Stimulated activated naive CD8-positive, alpha-beta T cell treated with anti-CD3 and anti-CD28 coated beads, Interleukin-15, Interleukin-2, amounts not matched to agents 100 ng/mL and 50 ng/mL, for 24 hours (primary cell): ENCODE measurements around the gene FASN.

Source experiments
- H3K27ac Mint-ChIP-seq: one replicate; pipeline ENCODE4 v1.8.0; 2021; ENCODE audit warnings: mild to moderate bottlenecking, mixed read lengths
- H3K27me3 Mint-ChIP-seq: one replicate; pipeline ENCODE4 v1.8.0; 2021; ENCODE audit warnings: mixed read lengths
- H3K36me3 Mint-ChIP-seq: one replicate; pipeline ENCODE4 v1.8.0; 2021; ENCODE audit warnings: low read depth, mixed read lengths
- H3K4me1 Mint-ChIP-seq: one replicate; pipeline ENCODE4 v1.8.0; 2021; ENCODE audit warnings: low read depth, mixed read lengths
- H3K4me3 Mint-ChIP-seq: one replicate; pipeline ENCODE4 v1.8.0; 2021; ENCODE audit warnings: mild to moderate bottlenecking, mixed read lengths
- H3K9me3 Mint-ChIP-seq: one replicate; pipeline ENCODE4 v1.8.0; 2021; ENCODE audit warnings: mixed read lengths

The FASN gene

DNA sequence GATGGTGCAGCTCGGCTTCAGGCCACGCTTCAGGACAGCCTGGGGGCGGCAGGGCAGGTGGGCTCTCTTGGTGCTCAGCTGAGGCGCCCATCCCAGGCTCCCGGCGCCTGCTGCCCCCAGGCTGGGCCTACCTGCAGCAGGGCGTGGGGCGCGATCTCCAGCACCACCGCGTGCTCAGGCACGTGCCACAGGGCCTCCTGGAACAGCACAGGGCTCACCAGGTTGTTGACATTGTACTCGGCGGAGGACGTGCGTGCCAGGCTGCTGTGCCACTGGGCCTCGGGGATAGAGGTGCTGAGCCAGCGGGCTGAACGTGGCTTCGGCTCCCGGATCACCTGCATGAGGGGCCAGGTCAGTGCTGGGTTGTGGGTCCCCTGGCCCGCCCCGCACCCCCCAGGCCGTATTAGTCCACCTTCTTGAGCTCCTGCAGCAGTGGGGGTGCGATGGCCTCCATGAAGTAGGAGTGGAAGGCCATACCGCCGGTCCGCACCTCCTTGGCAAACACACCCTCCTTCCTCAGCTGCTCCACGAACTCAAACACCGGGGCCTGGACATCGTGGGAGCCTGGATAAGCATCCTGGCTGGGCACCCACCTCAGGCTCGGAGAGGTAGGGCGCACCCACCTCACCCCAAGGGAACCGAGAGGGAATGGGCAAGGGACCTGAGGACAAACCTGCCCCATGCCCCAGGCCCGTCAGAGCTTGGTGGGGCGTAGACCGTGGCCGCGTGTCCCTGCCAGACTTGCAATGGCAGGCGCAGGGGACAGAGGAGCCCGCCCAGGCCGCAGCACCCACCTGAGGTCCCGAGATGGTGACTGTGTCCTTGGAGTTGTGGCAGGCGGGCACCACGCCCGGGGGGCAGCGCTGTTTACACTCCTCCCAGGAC lies 9.0 kb downstream of the FASN start:
- Mint-ChIP-seq H3K27me3 (no peaks in the 10 kb centered on the region), H3K27ac (no peak overlapping the region), H3K4me3 (no peak overlapping the region), H3K9me3 (no peaks in the 10 kb centered on the region), H3K4me1 (no peaks in the 10 kb centered on the region), H3K36me3 (peaks cover 8% of the 10 kb centered on the region)

DNA sequence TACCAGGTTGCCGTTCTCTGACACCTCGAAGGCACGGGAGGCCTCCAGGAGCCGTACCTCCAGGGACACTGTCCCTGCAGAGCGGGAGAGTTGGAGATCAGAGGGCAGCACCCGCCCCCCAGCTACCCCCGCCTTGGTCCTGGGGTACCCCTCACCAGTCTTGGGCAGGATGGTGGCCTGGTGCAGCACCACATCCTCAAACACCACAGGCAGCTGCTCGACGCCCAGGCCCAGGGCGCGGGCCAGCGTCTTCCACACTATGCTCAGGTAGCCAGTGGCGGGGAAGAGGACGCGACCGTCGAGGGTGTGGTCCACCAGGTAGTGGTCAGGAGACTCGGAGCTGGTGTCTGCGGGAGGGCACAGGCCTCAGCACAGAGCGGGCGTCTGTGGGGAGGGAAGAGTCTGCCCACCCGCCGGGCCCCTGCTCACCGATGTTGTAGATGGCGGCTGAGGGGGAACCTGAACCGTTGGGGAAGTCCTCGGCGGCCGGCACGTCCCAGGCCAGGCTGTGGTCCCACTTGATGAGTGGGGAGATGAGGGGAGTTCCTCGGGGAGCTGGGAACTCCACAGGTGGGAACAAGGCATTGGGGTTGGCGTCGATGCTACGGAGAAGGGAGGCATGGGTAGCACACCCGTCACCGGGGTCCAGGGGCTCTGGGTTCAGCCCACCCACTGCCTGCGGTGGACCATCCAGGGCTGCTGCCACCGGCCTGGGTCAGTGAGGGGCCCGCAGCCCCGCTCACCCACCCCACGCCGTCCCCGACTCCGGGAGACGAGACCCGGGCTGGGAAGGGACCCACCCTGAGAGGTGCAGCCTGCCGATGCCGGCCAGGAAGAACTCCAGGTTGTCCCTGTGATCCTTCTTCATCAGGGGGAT lies 9.8 kb downstream of the FASN start:
- Mint-ChIP-seq H3K27me3 (no peaks in the 10 kb centered on the region), H3K4me3 (no peak overlapping the region), H3K27ac (no peak overlapping the region), H3K4me1 (no peaks in the 10 kb centered on the region), H3K9me3 (no peaks in the 10 kb centered on the region), H3K36me3 (peaks cover 6% of the 10 kb centered on the region)

DNA sequence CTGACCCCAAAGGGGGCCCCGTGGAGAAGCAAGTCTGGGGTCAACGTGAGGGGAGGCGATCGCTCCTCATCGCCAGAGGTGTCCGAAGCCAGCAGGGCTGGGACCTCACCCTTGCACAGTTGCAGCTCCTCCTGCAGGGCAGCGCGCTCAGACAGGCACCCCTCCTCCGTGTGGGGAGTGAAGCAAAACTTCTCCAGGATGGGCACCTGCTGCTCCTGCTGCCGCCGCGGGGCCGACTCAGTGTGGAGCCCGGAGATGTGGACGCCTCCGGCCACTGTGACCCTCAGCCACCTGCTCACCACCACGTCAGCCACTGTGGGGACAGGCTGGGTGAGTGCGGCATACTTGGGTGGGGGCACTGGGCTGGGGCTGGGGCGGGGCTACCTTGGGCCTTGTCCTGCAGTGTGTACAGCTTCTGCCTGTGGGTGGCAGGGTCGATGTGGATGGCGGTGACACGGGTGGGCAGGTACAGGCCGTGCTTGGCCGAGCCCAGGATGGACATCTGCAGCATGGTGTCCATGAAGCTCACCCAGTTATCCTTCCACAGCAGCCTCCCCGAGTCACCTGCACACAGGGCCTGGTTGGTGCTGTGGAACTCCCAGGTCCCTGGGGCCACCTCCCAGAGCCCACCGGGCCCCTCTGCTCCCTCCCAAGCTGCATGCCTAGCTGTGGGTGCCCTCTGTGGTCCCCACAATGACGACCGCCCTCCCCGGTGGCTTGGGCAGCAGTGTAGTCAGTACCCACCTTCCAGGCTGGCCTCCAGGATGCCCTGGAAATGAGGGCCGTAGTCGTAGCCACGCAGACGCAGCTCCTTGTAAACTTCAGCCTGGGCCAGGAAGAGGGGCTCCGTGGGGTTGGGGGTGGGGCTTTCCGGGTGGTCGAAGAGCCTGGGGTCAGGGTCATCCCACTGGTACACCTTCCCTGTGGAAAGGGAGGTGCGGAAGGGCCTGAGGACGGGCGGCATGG lies 10.8 kb downstream of the FASN start:
- H3K27ac Mint-ChIP-seq = no peak overlapping the region
- H3K4me1 Mint-ChIP-seq = no peaks in the 10 kb centered on the region
- peaks cover 4% of the 10 kb centered on the region for H3K36me3 Mint-ChIP-seq
- no peaks in the 10 kb centered on the region for H3K9me3 Mint-ChIP-seq
- no peaks in the 10 kb centered on the region for H3K27me3 Mint-ChIP-seq
- no peak overlapping the region for H3K4me3 Mint-ChIP-seq

DNA sequence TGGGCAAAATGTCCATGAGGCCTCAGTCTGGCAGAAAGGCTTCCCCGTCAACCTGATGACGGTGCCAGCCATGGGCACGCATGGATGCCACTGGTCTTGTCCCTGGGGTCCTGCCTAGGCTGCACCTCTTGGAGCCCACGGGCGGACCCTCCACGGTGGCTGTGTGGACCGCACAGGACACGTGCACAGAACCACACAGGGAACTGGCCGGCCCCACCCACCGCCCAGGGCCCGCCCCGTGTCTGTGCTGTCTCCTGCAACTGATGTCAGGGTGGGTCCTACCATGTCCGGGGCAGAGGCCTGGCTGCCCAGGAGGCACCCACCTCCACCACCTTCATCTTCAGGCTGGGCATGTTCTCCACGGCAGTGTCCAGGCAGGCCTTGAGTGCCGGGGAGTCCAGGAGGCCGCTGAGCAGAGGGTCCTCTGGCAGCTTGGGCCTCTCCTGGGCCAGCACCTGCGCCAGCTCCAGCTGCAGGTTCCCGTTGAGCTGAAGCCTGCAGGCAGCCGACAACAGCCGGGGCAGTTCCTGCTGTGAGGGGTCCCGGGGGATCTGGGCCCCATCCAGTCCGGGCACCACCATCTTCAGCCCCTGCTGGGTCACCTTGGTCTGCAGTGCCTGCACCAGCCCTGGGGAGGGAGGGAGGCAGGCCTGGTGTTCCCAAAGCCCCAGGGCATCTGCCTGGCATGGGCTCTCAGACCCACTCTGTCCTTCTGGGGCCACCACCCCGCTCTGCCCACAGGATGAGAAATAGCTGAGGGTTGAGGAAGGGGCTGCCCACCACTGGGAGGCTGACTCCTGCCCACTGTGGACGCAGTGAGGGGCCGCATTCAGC lies 11.9 kb downstream of the FASN start:
- no peaks in the 10 kb centered on the region for H3K9me3 Mint-ChIP-seq
- H3K4me1 Mint-ChIP-seq = no peaks in the 10 kb centered on the region
- no peaks in the 10 kb centered on the region for H3K27me3 Mint-ChIP-seq
- H3K4me3 Mint-ChIP-seq = no peak overlapping the region
- H3K36me3 Mint-ChIP-seq = peaks cover 4% of the 10 kb centered on the region
- no peak overlapping the region for H3K27ac Mint-ChIP-seq

DNA sequence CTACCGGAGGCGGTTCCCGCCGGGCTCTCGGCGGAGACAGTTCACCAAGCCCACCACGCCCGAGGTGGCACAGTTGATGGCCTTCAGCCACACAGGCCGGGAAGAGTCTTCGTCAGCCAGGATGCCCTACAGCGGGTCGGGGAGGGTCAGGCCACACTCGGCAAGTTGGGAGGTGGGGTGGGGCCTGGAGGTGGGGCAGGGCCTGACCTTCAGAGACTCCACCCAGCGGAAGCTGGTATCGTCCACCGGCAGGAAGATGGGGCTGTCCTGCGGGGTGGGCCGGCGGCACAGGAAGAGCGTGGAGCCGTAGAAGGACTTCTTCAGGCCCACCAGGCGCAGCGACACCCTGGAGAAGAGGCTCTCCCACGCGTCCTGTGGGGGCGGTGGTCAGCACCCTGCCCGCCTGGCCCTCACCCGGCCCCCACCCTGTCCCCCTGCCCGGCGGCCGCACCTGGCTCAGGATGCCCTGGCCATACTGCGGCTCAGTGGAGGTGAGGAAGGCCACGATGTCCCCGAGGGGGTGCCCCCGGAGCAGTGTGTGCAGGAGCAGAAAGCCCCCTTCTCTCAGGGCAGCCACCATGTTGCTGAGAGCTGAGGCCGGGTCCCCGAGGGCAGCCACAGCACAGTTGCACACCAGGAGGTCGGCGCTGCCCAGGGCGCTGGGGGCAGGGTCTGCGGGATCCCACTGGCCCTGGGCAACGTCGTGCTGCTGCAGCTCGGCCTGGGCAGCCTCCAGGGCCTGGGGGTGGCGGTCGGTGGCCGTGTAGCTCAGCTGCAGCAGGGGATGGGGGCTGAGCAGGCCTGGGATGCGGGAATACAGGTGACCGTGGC lies 12.8 kb downstream of the FASN start:
- no peaks in the 10 kb centered on the region for H3K9me3 Mint-ChIP-seq
- peaks cover 4% of the 10 kb centered on the region for H3K36me3 Mint-ChIP-seq
- no peaks in the 10 kb centered on the region for H3K27me3 Mint-ChIP-seq
- H3K27ac Mint-ChIP-seq = no peak overlapping the region
- H3K4me3 Mint-ChIP-seq = no peak overlapping the region
- no peaks in the 10 kb centered on the region for H3K4me1 Mint-ChIP-seq

DNA sequence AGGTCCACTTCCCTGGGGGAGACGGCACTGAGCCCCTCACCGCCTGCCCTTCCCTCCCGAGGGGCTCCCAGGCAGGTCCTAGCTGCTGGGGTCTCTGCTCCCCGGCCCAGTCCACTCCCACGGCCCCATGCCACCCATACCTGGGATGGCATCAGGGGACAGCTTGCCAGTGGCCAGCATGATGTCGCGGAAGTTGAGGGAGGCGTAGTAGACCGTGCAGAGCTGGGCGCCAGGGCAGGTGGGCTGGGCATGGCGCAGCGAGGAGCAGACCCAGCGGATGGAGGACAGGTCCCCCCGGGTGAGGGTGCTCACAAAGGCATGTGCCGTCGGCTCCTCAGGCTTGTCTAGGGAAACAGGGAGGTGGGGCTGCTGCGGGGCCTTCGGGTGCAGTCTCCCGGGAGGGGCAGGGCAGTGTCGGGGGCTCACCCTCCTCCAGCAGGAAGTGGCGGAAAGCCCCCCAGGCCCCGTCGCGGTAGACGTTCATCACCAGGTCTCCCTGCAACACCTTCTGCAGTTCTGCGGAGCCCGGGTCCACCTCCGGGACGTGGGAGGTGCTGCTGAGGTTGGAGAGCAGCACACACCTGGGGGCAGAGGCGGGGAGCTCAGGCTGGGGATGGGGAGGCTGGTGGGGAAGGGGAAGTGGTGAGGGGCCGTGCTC lies 13.5 kb downstream of the FASN start:
- no peaks in the 10 kb centered on the region for H3K4me1 Mint-ChIP-seq
- no peak overlapping the region for H3K4me3 Mint-ChIP-seq
- peaks cover 11% of the 10 kb centered on the region for H3K36me3 Mint-ChIP-seq
- H3K9me3 Mint-ChIP-seq = no peaks in the 10 kb centered on the region
- H3K27me3 Mint-ChIP-seq = no peaks in the 10 kb centered on the region
- H3K27ac Mint-ChIP-seq = no peak overlapping the region

DNA sequence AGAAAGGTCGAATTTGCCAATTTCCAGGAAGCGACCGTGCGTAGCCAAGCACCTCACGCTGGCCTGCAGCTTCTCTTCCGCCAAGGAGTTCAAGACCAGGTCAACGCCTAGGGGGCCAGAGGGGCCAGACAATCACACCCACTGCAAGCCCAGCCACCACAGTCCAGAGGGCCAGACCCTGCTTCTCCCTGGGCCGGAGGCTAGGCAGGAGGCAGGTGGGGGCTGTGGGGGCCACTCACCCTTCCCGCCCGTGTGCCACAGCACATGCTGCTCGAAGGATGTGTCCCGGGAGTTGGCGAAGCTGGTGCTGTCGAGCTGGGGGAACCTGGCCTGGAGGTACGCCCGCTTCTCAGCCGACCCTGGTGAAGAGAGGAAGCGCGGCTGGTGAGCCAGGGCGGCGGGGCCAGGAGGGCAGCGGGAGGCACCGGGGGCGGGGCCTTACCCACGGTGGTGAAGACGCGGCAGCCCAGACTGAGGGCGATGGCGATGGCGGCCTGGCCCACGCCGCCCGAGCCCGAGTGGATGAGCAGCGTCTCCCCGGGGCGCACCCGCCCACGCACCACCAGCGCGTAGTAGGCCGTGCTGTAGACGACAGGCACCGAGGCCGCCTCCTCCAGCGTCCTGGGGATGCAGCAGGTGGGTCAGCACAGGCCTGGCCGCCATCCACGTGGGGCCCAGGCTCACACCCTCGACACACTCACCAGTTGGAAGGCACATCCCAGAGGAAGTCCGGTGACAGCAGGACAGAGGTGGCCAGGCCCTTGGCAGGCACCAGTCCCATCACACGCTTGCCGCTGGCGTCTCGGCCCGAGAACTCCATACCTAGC lies 14.3 kb downstream of the FASN start:
- H3K36me3 Mint-ChIP-seq = peaks cover 12% of the 10 kb centered on the region
- H3K4me3 Mint-ChIP-seq = no peak overlapping the region
- no peaks in the 10 kb centered on the region for H3K9me3 Mint-ChIP-seq
- no peaks in the 10 kb centered on the region for H3K27me3 Mint-ChIP-seq
- H3K27ac Mint-ChIP-seq = no peak overlapping the region
- H3K4me1 Mint-ChIP-seq = no peaks in the 10 kb centered on the region

DNA sequence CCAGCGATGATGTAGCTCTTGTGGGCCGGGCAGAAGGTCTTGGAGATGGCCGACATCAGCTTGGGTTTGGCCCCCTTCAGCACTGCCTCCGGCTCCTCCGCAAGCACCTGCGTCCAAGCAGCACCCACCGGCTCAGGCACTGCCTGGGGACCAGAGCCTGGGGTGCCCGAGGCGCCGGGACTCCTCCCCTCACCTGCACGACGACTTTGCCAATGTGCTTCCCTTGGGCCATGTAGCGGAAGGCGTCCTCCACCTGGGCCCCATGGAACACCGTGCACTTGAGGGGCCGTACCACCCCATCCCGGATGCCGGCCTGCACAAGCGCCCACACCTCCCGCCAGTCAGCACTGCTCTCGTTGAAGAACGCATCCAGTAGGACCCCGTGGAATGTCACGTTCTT lies 15.0 kb downstream of the FASN start:
- no peaks in the 10 kb centered on the region for H3K4me1 Mint-ChIP-seq
- H3K4me3 Mint-ChIP-seq = no peak overlapping the region
- H3K27me3 Mint-ChIP-seq = no peaks in the 10 kb centered on the region
- no peak overlapping the region for H3K27ac Mint-ChIP-seq
- H3K36me3 Mint-ChIP-seq = peaks cover 11% of the 10 kb centered on the region
- H3K9me3 Mint-ChIP-seq = no peaks in the 10 kb centered on the region

DNA sequence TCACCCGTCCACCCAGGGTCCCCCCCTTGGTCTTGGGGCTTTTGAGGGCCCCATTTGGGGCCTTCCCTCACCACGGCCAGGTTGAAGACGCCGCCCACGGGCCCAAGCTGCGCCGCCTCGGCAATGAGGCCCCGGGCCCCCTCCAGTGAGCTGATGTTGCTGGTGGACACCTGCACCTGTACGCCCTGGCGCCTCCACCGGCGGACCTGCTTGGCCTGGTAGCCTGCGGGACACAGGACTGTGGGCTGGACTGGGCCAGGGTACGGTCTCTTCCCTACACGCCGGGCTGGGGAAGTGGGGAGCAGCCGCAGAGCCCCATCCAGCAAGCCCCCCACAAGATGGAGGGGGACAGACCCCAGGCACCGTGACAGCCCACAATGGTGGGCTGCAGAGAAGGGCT lies 15.6 kb downstream of the FASN start:
- Mint-ChIP-seq H3K4me3 (no peak overlapping the region), H3K36me3 (peaks cover 11% of the 10 kb centered on the region), H3K27ac (no peak overlapping the region), H3K9me3 (no peaks in the 10 kb centered on the region), H3K4me1 (no peaks in the 10 kb centered on the region), H3K27me3 (no peaks in the 10 kb centered on the region)

DNA sequence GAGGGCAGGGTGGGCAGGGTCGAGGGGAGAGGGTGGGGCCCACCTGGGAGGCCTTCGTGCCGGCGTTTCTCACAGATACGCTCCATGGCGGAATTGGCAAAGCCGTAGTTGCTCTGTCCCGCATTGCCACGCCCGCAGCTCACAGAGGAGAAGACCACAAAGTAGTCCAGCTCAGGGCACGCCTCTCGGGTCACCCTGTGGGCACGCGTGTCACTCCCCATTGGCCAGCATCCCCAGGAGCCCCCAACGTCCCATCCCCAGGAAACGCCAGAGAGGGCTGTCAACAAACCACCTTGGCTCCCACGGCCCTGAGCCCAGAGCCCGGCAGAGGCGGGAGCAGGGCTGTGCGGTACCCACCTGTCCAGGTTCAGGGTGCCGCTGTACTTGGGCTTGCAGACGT lies 16.1 kb downstream of the FASN start:
- Mint-ChIP-seq H3K27me3 (no peaks in the 10 kb centered on the region), H3K9me3 (no peaks in the 10 kb centered on the region), H3K36me3 (peaks cover 11% of the 10 kb centered on the region), H3K27ac (no peak overlapping the region), H3K4me1 (no peaks in the 10 kb centered on the region), H3K4me3 (no peak overlapping the region)

DNA sequence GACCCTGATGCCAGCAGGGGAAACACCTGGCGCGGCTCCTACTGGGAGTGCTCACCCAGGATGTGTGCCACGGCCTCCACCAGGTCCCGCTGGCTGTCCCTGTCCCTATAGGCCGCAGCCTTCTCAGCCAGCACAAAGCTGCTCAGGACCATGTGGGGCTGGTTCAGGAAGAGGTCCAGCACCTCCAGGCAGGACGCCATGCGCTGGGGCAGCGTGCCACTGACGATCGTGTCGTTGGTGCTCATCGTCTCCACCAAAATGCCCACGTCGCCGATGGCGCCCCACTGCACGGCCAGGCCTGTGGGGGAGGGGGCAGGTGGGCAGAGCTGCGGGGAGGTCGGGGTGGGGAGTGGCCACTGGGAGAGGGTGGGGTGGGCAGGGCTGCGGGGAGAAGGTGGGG lies 16.5 kb downstream of the FASN start:
- no peak overlapping the region for H3K27ac Mint-ChIP-seq
- no peaks in the 10 kb centered on the region for H3K4me1 Mint-ChIP-seq
- H3K4me3 Mint-ChIP-seq = no peak overlapping the region
- H3K36me3 Mint-ChIP-seq = peaks cover 11% of the 10 kb centered on the region
- H3K27me3 Mint-ChIP-seq = no peaks in the 10 kb centered on the region
- H3K9me3 Mint-ChIP-seq = no peaks in the 10 kb centered on the region

DNA sequence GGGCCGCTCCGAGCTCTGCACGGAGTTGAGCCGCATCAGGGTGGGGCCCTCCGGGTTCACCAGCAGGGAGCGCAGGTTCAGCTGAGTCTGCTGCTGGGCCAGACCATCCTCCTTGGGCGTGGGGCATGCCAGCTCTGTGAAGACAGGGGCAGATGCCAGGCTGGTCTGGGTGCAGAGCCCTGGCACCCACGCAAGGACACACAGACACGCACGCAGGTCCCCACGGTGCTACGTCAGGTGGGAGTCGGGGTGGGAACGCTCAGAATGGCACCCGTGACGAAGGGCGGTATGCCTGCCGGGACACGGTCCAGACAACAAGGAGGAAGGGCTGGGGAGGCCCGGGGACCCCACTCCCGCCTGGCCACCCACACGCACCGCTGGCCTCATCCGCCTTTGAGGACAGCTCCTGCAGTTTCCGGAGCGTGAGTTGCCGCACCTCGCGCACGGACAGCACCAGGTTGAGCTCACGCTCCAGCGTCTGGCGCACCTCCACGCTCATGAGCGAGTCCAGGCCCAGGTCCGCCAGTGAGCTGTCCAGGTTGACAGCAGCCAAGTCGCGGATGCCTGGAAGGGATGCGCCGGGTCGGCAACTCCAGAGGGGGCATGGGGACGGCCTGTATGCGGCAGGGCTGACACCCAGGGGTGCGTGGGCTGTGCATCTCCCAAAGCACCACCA lies 17.1 kb downstream of the FASN start:
- Mint-ChIP-seq H3K4me1 (no peaks in the 10 kb centered on the region), H3K9me3 (no peaks in the 10 kb centered on the region), H3K4me3 (no peak overlapping the region), H3K27me3 (no peaks in the 10 kb centered on the region), H3K36me3 (peaks cover 11% of the 10 kb centered on the region), H3K27ac (no peak overlapping the region)
